Gastrocnemius medialis (tissue), 4 donors: Measurements from ENCODE around the gene ABHD17C.

ENCODE experiments used
- POLR2A ChIP-seq, 2 donors: fragments of 450-650 bp; IDR thresholded peaks; one replicate each; pipeline ENCODE4 v1.6.1; 2017; ENCODE audit warnings: antibody characterized with exemption in 2 of 2, mild to moderate bottlenecking in 2 of 2, moderate library complexity in 2 of 2
- TF ChIP-seq, protein P1 (sequence below), 5 experiments: fragments of 450-650 bp in 3 of 5; fragments of 200-600 bp in 2 of 5; sonication (generic) in 2 of 5; IDR thresholded peaks in 4 of 5; conservative IDR thresholded peaks in 1 of 5; 1 replicate in 4 of 5; 2 replicates in 1 of 5; pipeline ENCODE4 v1.5.1; 2016 to 2019; ENCODE audit warnings: antibody characterized with exemption in 5 of 5, mild to moderate bottlenecking in 3 of 5, moderate library complexity in 3 of 5

DNA sequence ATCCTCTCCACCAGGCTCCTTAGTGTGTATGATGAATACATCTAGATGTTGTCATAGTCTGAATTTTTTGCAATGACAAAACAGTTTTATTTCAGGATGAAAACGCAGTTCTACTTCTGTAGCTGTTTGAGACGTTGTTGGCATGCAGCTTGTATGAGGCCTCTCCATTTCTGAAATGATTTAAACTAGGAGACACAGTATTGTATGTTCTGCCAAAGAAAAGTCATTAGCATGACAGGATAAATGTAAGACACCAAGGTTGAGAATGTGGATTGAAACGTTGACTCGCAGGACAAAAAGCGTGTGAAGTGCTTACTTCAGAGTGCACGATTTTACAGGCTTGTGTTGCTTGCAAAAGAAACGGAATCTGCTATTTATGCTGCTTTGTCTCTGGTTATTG lies 35.3 kb downstream of the ABHD17C start:
- TF ChIP-seq POLR2A (IDR thresholded peaks at IDR 0.05): no peak
- TF ChIP-seq, protein P1, sequence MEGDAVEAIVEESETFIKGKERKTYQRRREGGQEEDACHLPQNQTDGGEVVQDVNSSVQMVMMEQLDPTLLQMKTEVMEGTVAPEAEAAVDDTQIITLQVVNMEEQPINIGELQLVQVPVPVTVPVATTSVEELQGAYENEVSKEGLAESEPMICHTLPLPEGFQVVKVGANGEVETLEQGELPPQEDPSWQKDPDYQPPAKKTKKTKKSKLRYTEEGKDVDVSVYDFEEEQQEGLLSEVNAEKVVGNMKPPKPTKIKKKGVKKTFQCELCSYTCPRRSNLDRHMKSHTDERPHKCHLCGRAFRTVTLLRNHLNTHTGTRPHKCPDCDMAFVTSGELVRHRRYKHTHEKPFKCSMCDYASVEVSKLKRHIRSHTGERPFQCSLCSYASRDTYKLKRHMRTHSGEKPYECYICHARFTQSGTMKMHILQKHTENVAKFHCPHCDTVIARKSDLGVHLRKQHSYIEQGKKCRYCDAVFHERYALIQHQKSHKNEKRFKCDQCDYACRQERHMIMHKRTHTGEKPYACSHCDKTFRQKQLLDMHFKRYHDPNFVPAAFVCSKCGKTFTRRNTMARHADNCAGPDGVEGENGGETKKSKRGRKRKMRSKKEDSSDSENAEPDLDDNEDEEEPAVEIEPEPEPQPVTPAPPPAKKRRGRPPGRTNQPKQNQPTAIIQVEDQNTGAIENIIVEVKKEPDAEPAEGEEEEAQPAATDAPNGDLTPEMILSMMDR (IDR thresholded peaks at IDR 0.05 in 4 of 5, conservative IDR thresholded peaks at IDR 0.05 in 1 of 5): no peak
